Fibroblast of lung (primary cell): ENCODE data around the gene CORO6. TPM values are rescaled to one million over a fixed set of nuclear protein-coding genes. Genes with fewer than 3 reads are reported as not detected.

ENCODE experiments used
- DNase-seq, 2 donors: peaks; one replicate each; pipeline versions ENCODE4 v3.0.0 to v3.0.0-alpha.2; 2010; ENCODE audit warnings: low read depth in 2 of 2
- H2AFZ ChIP-seq: 2 replicates; pipeline ENCODE4 v1.5.1; 2012; ENCODE audit warnings: low read length, control low read depth, inconsistent platforms
- H3K27ac ChIP-seq: 2 replicates; pipeline ENCODE4 v1.5.1; 2011; ENCODE audit warnings: low read length, control low read depth; ENCODE audit not compliant: insufficient read depth
- H3K27me3 ChIP-seq: 2 replicates; pipeline ENCODE4 v1.5.1; 2011; ENCODE audit warnings: mild to moderate bottlenecking, low read length; ENCODE audit not compliant: control insufficient read depth, insufficient read depth
- H3K36me3 ChIP-seq: 2 replicates; pipeline ENCODE4 v1.5.1; 2011; ENCODE audit warnings: low read length; ENCODE audit not compliant: control insufficient read depth, insufficient read depth
- H3K4me1 ChIP-seq: 2 replicates; pipeline ENCODE4 v1.5.1; 2011; ENCODE audit warnings: low read length; ENCODE audit not compliant: control insufficient read depth, insufficient read depth; ENCODE audit errors: extremely low read depth
- H3K4me2 ChIP-seq: 2 replicates; pipeline ENCODE4 v1.5.1; 2011; ENCODE audit warnings: low read length, control low read depth; ENCODE audit not compliant: insufficient read depth; ENCODE audit errors: extremely low read depth
- H3K4me3 ChIP-seq, 4 experiments: fragments of 200-600 bp in 1 of 4; sonication (generic) in 1 of 4; replicated peaks in 1 of 4; 2 replicates each; pipeline ENCODE4 v1.5.1; 2011 to 2016; ENCODE audit warnings: low read length in 4 of 4, low read depth in 3 of 4, mild to moderate bottlenecking in 3 of 4, control low read depth in 2 of 4, inconsistent platforms in 1 of 4, mixed read lengths in 1 of 4; ENCODE audit not compliant: insufficient read depth in 1 of 4; ENCODE audit errors: control extremely low read depth in 1 of 4
- H3K79me2 ChIP-seq: 2 replicates; pipeline ENCODE4 v1.5.1; 2012; ENCODE audit warnings: mild to moderate bottlenecking, low read length, inconsistent platforms; ENCODE audit not compliant: control insufficient read depth, insufficient read depth
- H3K9ac ChIP-seq: 2 replicates; pipeline ENCODE4 v1.5.1; 2011; ENCODE audit warnings: mild to moderate bottlenecking, low read length, control low read depth; ENCODE audit not compliant: insufficient read depth
- H3K9me3 ChIP-seq: 2 replicates; pipeline ENCODE4 v1.5.1; 2012; ENCODE audit warnings: low read depth, low read length; ENCODE audit not compliant: control insufficient read depth, insufficient read depth
- H4K20me1 ChIP-seq: 2 replicates; pipeline ENCODE4 v1.5.1; 2011; ENCODE audit warnings: low read length; ENCODE audit not compliant: control insufficient read depth, insufficient read depth; ENCODE audit errors: extremely low read depth
- CTCF ChIP-seq, 2 donors: IDR thresholded peaks in 1 of 2; conservative IDR thresholded peaks in 1 of 2; 1 replicate in 1 of 2; 2 replicates in 1 of 2; pipeline ENCODE4 v1.5.1; 2011 to 2012; ENCODE audit warnings: low read length in 2 of 2, control low read depth in 1 of 2, inconsistent platforms in 1 of 2, low read depth in 1 of 2, mild to moderate bottlenecking in 1 of 2
- EZH2 ChIP-seq: IDR thresholded peaks from 2 replicates; pipeline ENCODE4 v1.5.1; 2012; ENCODE audit warnings: low read length, control low read depth, mild to moderate bottlenecking; ENCODE audit errors: missing control alignments
- polyA plus RNA-seq, 2 donors: library from polyadenylated mRNA; depleted of rRNA in 1 of 2; stranded (reverse) in 1 of 2; unstranded in 1 of 2; fragments of >200 nt; gene quantifications; 2 replicates each; pipeline ENCODE4 v1.2.1, GENCODE V29; 2011 to 2012; ENCODE audit warnings: missing spikeins in 1 of 2
- total RNA-seq: library from RNA; depleted of rRNA; stranded (reverse); fragments of >200 nt; gene quantifications from 2 replicates; pipeline ENCODE4 v1.2.1, GENCODE V29; 2014

The CORO6 gene
- total and polyA plus RNA-seq, 2 donors (not counting 1 experiment from before 2014, with no cell fraction given): 8.0 to 19.3 TPM

- no peaks in the 10 kb centered on the region for H4K20me1 ChIP-seq
- H3K79me2 ChIP-seq: peaks cover under 1% of the 10 kb centered on the region
- peak overlapping the region; percentile 28 for H3K9ac ChIP-seq
- no peaks in the 10 kb centered on the region for H3K27me3 ChIP-seq
- peak in 1 of 2 donors; percentile 23 for DNase-seq
- peaks cover 17% of the 10 kb centered on the region for H3K4me1 ChIP-seq
- no peaks in the 10 kb centered on the region for H3K36me3 ChIP-seq
- H2AFZ ChIP-seq: no peak overlapping the region
- H3K9me3 ChIP-seq: no peaks in the 10 kb centered on the region
- peak overlapping the region; percentile 84 for H3K4me2 ChIP-seq
- no peak overlapping the region for H3K27ac ChIP-seq
- peak overlapping the region; percentile 50 to 62 (median 56) for H3K4me3 ChIP-seq
- TF ChIP-seq CTCF (conservative IDR thresholded peaks at IDR 0.05 in 1 of 2, IDR thresholded peaks at IDR 0.05 in 1 of 2; ENCODE audit: low read depth in 1 of 2, low read length in 2 of 2) (peak in 1 of 2 donors; percentile 21), EZH2 (no peak)
Measured at GRCh38 chr17:29593591-29594518, 28.9 kb downstream of the CORO6 start.

GRCh38 chr17:29592850-29593551, 29.7 kb downstream of the CORO6 start, which contains the start of gene ANKRD13B:
Gene ANKRD13B, plus strand, starts transcription at chr17:29593132. Its CDS starts 490 bp downstream, at chr17:29593622.
- Histone ChIP-seq H3K27me3 (no peaks in the 10 kb centered on the region), H3K36me3 (no peaks in the 10 kb centered on the region), H3K4me3 (peak within 1 kb of the TSS; percentile 50 to 63 (median 57)), H2AFZ (peak within 1 kb of the TSS; percentile 12), H3K79me2 (peaks cover 9% of the 10 kb centered on the region), H4K20me1 (no peaks in the 10 kb centered on the region), H3K27ac (no peak within 1 kb of the TSS), H3K4me2 (peak within 1 kb of the TSS; percentile 84), H3K4me1 (peaks cover 19% of the 10 kb centered on the region), H3K9ac (peak within 1 kb of the TSS; percentile 28), H3K9me3 (no peaks in the 10 kb centered on the region)
- DNase-seq: peak in 1 of 2 donors; percentile 24
- TF ChIP-seq EZH2 (no peak), CTCF (conservative IDR thresholded peaks at IDR 0.05 in 1 of 2, IDR thresholded peaks at IDR 0.05 in 1 of 2; ENCODE audit: low read depth in 1 of 2, low read length in 2 of 2) (no peak)
